PC-3 (cell line): ENCODE results near the gene ITGA8.

Source experiments
- CTCF ChIP-seq: fragments of 300-600 bp; sonication (generic); conservative IDR thresholded peaks from 2 replicates; pipeline ENCODE4 v1.5.1; 2017; ENCODE audit warnings: antibody characterized with exemption, low read depth, mild to moderate bottlenecking, low read length
- EZH2 ChIP-seq: fragments of 300-600 bp; sonication (generic); IDR thresholded peaks from one replicate; pipeline ENCODE4 v1.6.1; 2017; ENCODE audit warnings: antibody characterized with exemption, mild to moderate bottlenecking, low read length; ENCODE audit not compliant: unreplicated experiment
- EZH2phosphoT487 ChIP-seq: fragments of 300-600 bp; sonication (generic); IDR thresholded peaks from 2 replicates; pipeline ENCODE4 v1.6.1; 2018; ENCODE audit warnings: mild to moderate bottlenecking, antibody characterized with exemption, low read length, borderline replicate concordance

- TF ChIP-seq CTCF (no peak), EZH2 (no peak), EZH2phosphoT487 (no peak)
Measured at GRCh38 chr10:15548331-15548730, 171.4 kb downstream of the ITGA8 start.
